ENCODE measurements around the gene KMT2D. TPM values are rescaled to one million over a fixed set of nuclear protein-coding genes. Genes with fewer than 3 reads are reported as not detected.

The KMT2D gene
- total and polyA plus RNA-seq, 2 of the 8 experiments (the other 6 are each of a cell fraction or from before 2014, with no cell fraction given): 9.1 to 86.3 TPM

DNA sequence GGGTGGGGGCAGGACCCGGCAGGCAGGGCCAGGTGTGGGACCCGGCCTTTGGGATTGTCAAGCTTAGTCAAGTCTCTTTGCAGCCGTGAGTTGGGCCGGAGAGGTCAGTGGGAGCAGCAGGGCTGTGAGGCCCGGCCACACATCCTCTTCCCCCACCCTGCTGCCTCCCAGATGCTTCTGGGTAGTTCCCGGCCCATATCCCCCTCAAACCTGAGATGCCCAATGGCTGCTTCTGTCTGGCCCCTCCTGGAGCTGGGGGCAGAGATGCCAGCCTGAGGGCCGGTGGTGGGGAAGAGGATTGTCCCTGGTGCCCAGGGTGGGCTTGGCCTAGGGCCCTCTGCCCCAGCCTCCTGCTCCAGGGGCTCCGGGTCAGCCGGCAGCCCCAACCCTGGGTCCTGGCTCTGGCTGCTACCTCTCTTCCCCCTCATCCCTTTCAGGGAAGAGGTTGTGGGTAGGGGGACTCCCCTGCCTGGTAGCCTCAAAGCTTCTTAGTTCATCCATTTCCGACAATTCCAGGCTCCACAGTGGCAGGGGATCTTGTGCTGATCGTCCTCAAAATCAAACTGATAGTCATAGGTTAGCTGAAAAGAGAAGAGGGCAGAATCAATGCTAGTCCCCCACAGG is 39.2 kb downstream of the KMT2D start (continued):
- no peak for TF ChIP-seq TEAD4 (IDR thresholded peaks at IDR 0.05; ENCODE audit: low read depth, low read length)
- no peak for TF ChIP-seq RNF2 (IDR thresholded peaks at IDR 0.05; ENCODE audit: borderline replicate concordance, low read depth, low read length, missing control alignments, poor library complexity, severe bottlenecking)
- TF ChIP-seq RBBP5 (IDR thresholded peaks at IDR 0.05; ENCODE audit: borderline replicate concordance, low read depth, low read length): no peak
- no peak for TF ChIP-seq EGR1 (IDR thresholded peaks at IDR 0.05; ENCODE audit: borderline replicate concordance, low read depth, low read length)

All from H1 (cell line).